Inflammatory macrophage treated with lipopolysaccharide for 1 hour (primary cell): ENCODE data around the gene ACTG2.

Experiments
- DNase-seq, 2 donors: peaks; one replicate each; pipeline ENCODE4 v3.0.0-alpha.2; 2020 to 2022

The ACTG2 gene

GRCh38 chr2:73915437-73915993, 22.7 kb downstream of the ACTG2 start:
- DNase-seq, result no peak

GRCh38 chr2:73916666-73917065, 23.9 kb downstream of the ACTG2 start:
- no peak for DNase-seq

- DNase-seq, result no peak
Observed at GRCh38 chr2:73917296-73917695, 24.5 kb downstream of the ACTG2 start.

- DNase-seq, result no peak
Observed at GRCh38 chr2:73917696-73918207, 24.9 kb downstream of the ACTG2 start.

GRCh38 chr2:73918856-73919255, 26.0 kb downstream of the ACTG2 start:
- DNase-seq, result no peak

GRCh38 chr2:73919596-73920228, 26.9 kb downstream of the ACTG2 start:
- DNase-seq, result no peak

GRCh38 chr2:73920577-73921545, 28.1 kb downstream of the ACTG2 start:
- DNase-seq, result peak in 1 of 2 donors; percentile 25

GRCh38 chr2:73921581-73921980, 28.8 kb downstream of the ACTG2 start:
- DNase-seq, result no peak

GRCh38 chr2:73922681-73923080, 29.9 kb downstream of the ACTG2 start:
- DNase-seq, result no peak

- no peak for DNase-seq
Observed at GRCh38 chr2:73925033-73925704, 32.4 kb downstream of the ACTG2 start.

GRCh38 chr2:73925853-73926492, 33.2 kb downstream of the ACTG2 start:
- DNase-seq, result no peak

- peak; percentile 99 for DNase-seq
Observed at GRCh38 chr2:73926493-73927327, 33.9 kb downstream of the ACTG2 start, which contains the start of gene DGUOK. DGUOK (plus strand) TSS chr2:73926880; CDS start chr2:73926911, 31 bp downstream.

- DNase-seq, result no peak
Observed at GRCh38 chr2:73927344-73927743, 34.5 kb downstream of the ACTG2 start.

GRCh38 chr2:73928963-73929347, 36.1 kb downstream of the ACTG2 start:
- DNase-seq, result no peak

GRCh38 chr2:73930386-73930785, 37.6 kb downstream of the ACTG2 start:
- no peak for DNase-seq

- DNase-seq, result peak; percentile 24 to 65
Observed at GRCh38 chr2:73931531-73932500, 39.0 kb downstream of the ACTG2 start.

- DNase-seq, result no peak
Observed at GRCh38 chr2:73933194-73933593, 40.4 kb downstream of the ACTG2 start.

GRCh38 chr2:73935641-73936040, 42.8 kb downstream of the ACTG2 start:
- DNase-seq, result no peak

- no peak for DNase-seq
Observed at GRCh38 chr2:73937103-73937885, 44.5 kb downstream of the ACTG2 start.
